ENCODE measurements around the gene OSBPL10. TPM values are rescaled to one million over a fixed set of nuclear protein-coding genes. Genes with fewer than 3 reads are reported as not detected.

Gene OSBPL10
- total and polyA plus RNA-seq, 2 of the 8 experiments (the other 6 are each of a cell fraction or from before 2014, with no cell fraction given): 26.2 to 86.7 TPM

DNA sequence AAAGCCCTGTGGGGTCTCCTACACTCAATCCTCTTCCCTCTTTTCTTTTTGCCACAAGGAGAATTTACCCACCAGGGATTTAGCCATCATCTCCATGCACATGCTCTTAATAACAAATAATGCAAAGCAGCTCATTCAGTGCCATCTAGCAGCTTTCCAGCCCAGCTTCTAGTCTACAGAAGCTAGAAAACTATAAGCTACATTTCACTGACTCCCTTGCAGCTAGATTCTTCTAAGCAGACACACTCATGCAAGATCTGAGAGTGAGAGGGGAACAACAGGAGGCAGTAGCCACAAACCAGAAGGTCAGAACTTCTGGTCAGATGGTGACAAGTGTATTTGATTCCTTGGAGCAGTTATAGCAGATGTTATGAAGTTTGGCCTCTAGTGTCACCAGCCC lies 25.5 kb downstream of the OSBPL10 start:
- no peak overlapping the region for H3K27ac ChIP-seq (ENCODE audit: low read depth, low read length)
- POLR2A ChIA-PET (ENCODE audit: partially characterized antibody): no interaction called here
- no peak overlapping the region for H4K5ac ChIP-seq (ENCODE audit: insufficient read length, low read depth, low read length)
- no peak overlapping the region for H2BK15ac ChIP-seq (ENCODE audit: low read length)
- H3K79me1 ChIP-seq (ENCODE audit: low read depth, low read length): peaks cover 2% of the 10 kb centered on the region
- peaks cover 19 to 91% of the 10 kb centered on the region in 2 experiments for H3K79me2 ChIP-seq (ENCODE audit: control insufficient read depth in 1 of 2, insufficient read depth in 2 of 2, low read length in 2 of 2)
- H2BK12ac ChIP-seq (ENCODE audit: low read depth, low read length): no peak overlapping the region
- no peak overlapping the region for H3K14ac ChIP-seq (ENCODE audit: insufficient read length)
- no peaks in the 10 kb centered on the region for H4K20me1 ChIP-seq (replicated peaks in 1 of 2; ENCODE audit: control insufficient read depth in 1 of 2, insufficient read depth in 2 of 2, low read length in 2 of 2)
- H3K56ac ChIP-seq (replicated peaks; ENCODE audit: insufficient read length, low read depth, low read length): no peak overlapping the region
- H2BK20ac ChIP-seq (ENCODE audit: low read length): no peak overlapping the region
- H3K4ac ChIP-seq (replicated peaks; ENCODE audit: insufficient read length, low read depth, low read length): no peak overlapping the region
- H4K8ac ChIP-seq (ENCODE audit: extremely low read depth, insufficient read depth, low read length): no peak overlapping the region
- H2BK120ac ChIP-seq (replicated peaks; ENCODE audit: low read depth, low read length): no peak overlapping the region
- no peak overlapping the region for H2BK5ac ChIP-seq (ENCODE audit: low read depth, low read length)
- CTCF ChIA-PET (ENCODE audit: partially characterized antibody): interaction anchor here (1.5 to 1.7 kb wide), 2 partner anchors 21 to 28 kb away, joined by 3 to 5 read pairs; no protein-coding TSS in a partner anchor
- peaks cover 1% of the 10 kb centered on the region for H3K23me2 ChIP-seq (ENCODE audit: low read depth, low read length)
- no peak overlapping the region for H3K4me2 ChIP-seq (ENCODE audit: insufficient read depth in 1 of 2, low read depth in 2 of 2, low read length in 2 of 2)
- H3K9me3 ChIP-seq (ENCODE audit: insufficient read depth in 2 of 2, low read depth in 1 of 2, low read length in 1 of 2): peaks cover 15 to 19% of the 10 kb centered on the region in 2 experiments
- FAIRE-seq (no peak), DNase-seq (ENCODE audit: low read depth in 1 of 2, low spot score in 2 of 2) (peak in 1 of 2 experiments; percentile 22)
- H3K9ac ChIP-seq (replicated peaks in 1 of 4; ENCODE audit: extremely low read depth in 1 of 4, low read depth in 3 of 4, low read length in 3 of 4): no peak overlapping the region
- no peak overlapping the region for H2AFZ ChIP-seq (ENCODE audit: low read length)
- H4K91ac ChIP-seq (replicated peaks; ENCODE audit: insufficient read length, low read length): no peak overlapping the region
- peaks cover 0 to 13% (median 6%) of the 10 kb centered on the region in 4 experiments; a peak in 3 of 8 replicates for H3K36me3 ChIP-seq (ENCODE audit: control insufficient read depth in 2 of 4, insufficient read depth in 4 of 4, low read length in 3 of 4)
- no peak overlapping the region for H3K4me3 ChIP-seq (ENCODE audit: extremely low read depth in 1 of 4, insufficient read depth in 2 of 4, low read depth in 3 of 4, low read length in 4 of 4)
- H3K4me1 ChIP-seq (replicated peaks in 1 of 4; ENCODE audit: control insufficient read depth in 3 of 4, insufficient read depth in 4 of 4, low read length in 3 of 4): peaks cover 2 to 19% (median 13%) of the 10 kb centered on the region in 4 experiments
- no peak overlapping the region for H3K23ac ChIP-seq (ENCODE audit: insufficient read length)
- no peak overlapping the region for H3K18ac ChIP-seq (ENCODE audit: extremely low read depth, low read length)
- H3K27me3 ChIP-seq (replicated peaks in 1 of 4; ENCODE audit: control insufficient read depth in 3 of 4, extremely low read depth in 1 of 4, insufficient read depth in 3 of 4, low read length in 3 of 4): no peaks in the 10 kb centered on the region
- no peak overlapping the region for H2AK5ac ChIP-seq (ENCODE audit: low read depth, low read length)
- TF ChIP-seq NRF1 (IDR thresholded peaks at IDR 0.05; ENCODE audit: low read depth, low read length): no peak
- no peak for TF ChIP-seq CTBP2 (IDR thresholded peaks at IDR 0.05; ENCODE audit: borderline replicate concordance, insufficient read depth, insufficient read length, low read length)
- TF ChIP-seq GTF2F1 (IDR thresholded peaks at IDR 0.05; ENCODE audit: borderline replicate concordance, low read depth, low read length): no peak
- TF ChIP-seq SP1 (IDR thresholded peaks at IDR 0.05; ENCODE audit: low read depth, low read length): no peak
- TF ChIP-seq CBX8 (IDR thresholded peaks at IDR 0.05; ENCODE audit: borderline replicate concordance, low read depth, low read length): no peak
- TF ChIP-seq CHD1 (IDR thresholded peaks at IDR 0.05; ENCODE audit: low read depth, low read length): no peak
- no peak for TF ChIP-seq KDM5A (IDR thresholded peaks at IDR 0.05; ENCODE audit: low read length)
- TF ChIP-seq TEAD4 (IDR thresholded peaks at IDR 0.05; ENCODE audit: low read depth, low read length): no peak
- no peak for TF ChIP-seq RFX5 (IDR thresholded peaks at IDR 0.05; ENCODE audit: borderline replicate concordance, low read depth, low read length)
- no peak for TF ChIP-seq GABPA (IDR thresholded peaks at IDR 0.05; ENCODE audit: borderline replicate concordance, insufficient read depth, low read length)
- TF ChIP-seq, protein P1, sequence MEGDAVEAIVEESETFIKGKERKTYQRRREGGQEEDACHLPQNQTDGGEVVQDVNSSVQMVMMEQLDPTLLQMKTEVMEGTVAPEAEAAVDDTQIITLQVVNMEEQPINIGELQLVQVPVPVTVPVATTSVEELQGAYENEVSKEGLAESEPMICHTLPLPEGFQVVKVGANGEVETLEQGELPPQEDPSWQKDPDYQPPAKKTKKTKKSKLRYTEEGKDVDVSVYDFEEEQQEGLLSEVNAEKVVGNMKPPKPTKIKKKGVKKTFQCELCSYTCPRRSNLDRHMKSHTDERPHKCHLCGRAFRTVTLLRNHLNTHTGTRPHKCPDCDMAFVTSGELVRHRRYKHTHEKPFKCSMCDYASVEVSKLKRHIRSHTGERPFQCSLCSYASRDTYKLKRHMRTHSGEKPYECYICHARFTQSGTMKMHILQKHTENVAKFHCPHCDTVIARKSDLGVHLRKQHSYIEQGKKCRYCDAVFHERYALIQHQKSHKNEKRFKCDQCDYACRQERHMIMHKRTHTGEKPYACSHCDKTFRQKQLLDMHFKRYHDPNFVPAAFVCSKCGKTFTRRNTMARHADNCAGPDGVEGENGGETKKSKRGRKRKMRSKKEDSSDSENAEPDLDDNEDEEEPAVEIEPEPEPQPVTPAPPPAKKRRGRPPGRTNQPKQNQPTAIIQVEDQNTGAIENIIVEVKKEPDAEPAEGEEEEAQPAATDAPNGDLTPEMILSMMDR (IDR thresholded peaks at IDR 0.05; ENCODE audit: control extremely low read depth in 1 of 3, insufficient read depth in 1 of 3, low read depth in 1 of 3, low read length in 3 of 3): no peak
- TF ChIP-seq SIX5 (IDR thresholded peaks at IDR 0.05; ENCODE audit: low read depth, low read length): no peak
- no peak for TF ChIP-seq ZNF274 (IDR thresholded peaks at IDR 0.05; ENCODE audit: borderline replicate concordance, extremely low read depth, low read length)
